ENCODE data around the gene TAF11L7. TPM values are rescaled to one million over a fixed set of nuclear protein-coding genes. Genes with fewer than 3 reads are reported as not detected.
"Not testable (repeated sequence)": the region's sequence is repeated elsewhere in the genome, so short reads cannot be mapped to it uniquely, and the experiment has no call there.

TAF11L7 gene
- total and polyA plus RNA-seq, 5 donors: not detected

GRCh38 chr5:17597728-17598127, 12.2 kb upstream of the TAF11L7 start, which contains the start of gene TAF11L10:
Gene TAF11L10, minus strand, starts transcription at chr5:17597828.
- no CpG with 5 or more reads among the region's 15 CpGs for WGBS
- H3K9me3 ChIP-seq (ENCODE audit: control insufficient read depth, low read length); H3K27me3 ChIP-seq (ENCODE audit: control insufficient read depth, insufficient read depth); intact Hi-C loops (cut with DNase I); ATAC-seq; H3K27ac ChIP-seq (ENCODE audit: low read length); DNase-seq; H3K4me3 ChIP-seq (ENCODE audit: low read length); H3K4me1 ChIP-seq (ENCODE audit: control insufficient read depth, insufficient read depth, low read length): not testable (repeated sequence)

- H3K9me3 ChIP-seq (ENCODE audit: control insufficient read depth, low read length); ATAC-seq; intact Hi-C loops (cut with DNase I); H3K4me3 ChIP-seq (ENCODE audit: low read length); H3K27me3 ChIP-seq (ENCODE audit: control insufficient read depth, insufficient read depth); H3K4me1 ChIP-seq (ENCODE audit: control insufficient read depth, insufficient read depth, low read length); H3K27ac ChIP-seq (ENCODE audit: low read length): not testable (repeated sequence)
- WGBS: 95% methylated on average over 10 of the region's 15 CpGs
- DNase-seq: peak in 1 of 3 donors; percentile 50
These were observed 8.7 kb upstream of the TAF11L7 start, which contains the start of gene TAF11L9 for GRCh38 chr5:17594255-17594654. Gene TAF11L9, minus strand, starts transcription at chr5:17594394.

- ATAC-seq; H3K4me1 ChIP-seq (ENCODE audit: control insufficient read depth, insufficient read depth, low read length); H3K4me3 ChIP-seq (ENCODE audit: low read length); H3K27ac ChIP-seq (ENCODE audit: low read length); intact Hi-C loops (cut with DNase I); H3K27me3 ChIP-seq (ENCODE audit: control insufficient read depth, insufficient read depth); DNase-seq; H3K9me3 ChIP-seq (ENCODE audit: control insufficient read depth, low read length): not testable (repeated sequence)
- whole genome bisulfite sequencing: no CpG with 5 or more reads among the region's 16 CpGs
These were observed 5.3 kb upstream of the TAF11L7 start, which contains the start of gene TAF11L8 for GRCh38 chr5:17590860-17591259. Gene TAF11L8, minus strand, starts transcription at chr5:17590960.

Other genes starting within 250 kb of the TAF11L7 start
- gene TAF11L2, start 87.5 kb downstream of the TAF11L7 start, total RNA-seq: not detected
- not detected for gene TAF11L2, start 87.5 kb downstream of the TAF11L7 start, polyA plus RNA-seq
- gene TAF11L3, start 67.4 kb downstream of the TAF11L7 start, total RNA-seq: not detected
- not detected for gene TAF11L3, start 67.4 kb downstream of the TAF11L7 start, polyA plus RNA-seq
- not detected for gene TAF11L4, start 64.0 kb downstream of the TAF11L7 start, total RNA-seq
- gene TAF11L4, start 64.0 kb downstream of the TAF11L7 start, polyA plus RNA-seq: not detected
- not detected for gene TAF11L5, start 60.5 kb downstream of the TAF11L7 start, total RNA-seq
- gene TAF11L5, start 60.5 kb downstream of the TAF11L7 start, polyA plus RNA-seq: not detected
- gene TAF11L6, start 57.1 kb downstream of the TAF11L7 start, total RNA-seq: not detected
- gene TAF11L6, start 57.1 kb downstream of the TAF11L7 start, polyA plus RNA-seq: not detected
- gene TAF11L8, start 5.2 kb upstream of the TAF11L7 start, total RNA-seq: not detected
- not detected for gene TAF11L8, start 5.2 kb upstream of the TAF11L7 start, polyA plus RNA-seq
- gene TAF11L9, start 8.6 kb upstream of the TAF11L7 start, total RNA-seq: not detected
- gene TAF11L9, start 8.6 kb upstream of the TAF11L7 start, polyA plus RNA-seq: not detected
- gene TAF11L10, start 12.1 kb upstream of the TAF11L7 start, total RNA-seq: not detected
- gene TAF11L10, start 12.1 kb upstream of the TAF11L7 start, polyA plus RNA-seq: not detected
- not detected for gene TAF11L11, start 18.4 kb upstream of the TAF11L7 start, total RNA-seq
- not detected for gene TAF11L11, start 18.4 kb upstream of the TAF11L7 start, polyA plus RNA-seq
- not detected for gene TAF11L12, start 24.6 kb upstream of the TAF11L7 start, total RNA-seq
- not detected for gene TAF11L12, start 24.6 kb upstream of the TAF11L7 start, polyA plus RNA-seq
- gene TAF11L13, start 46.3 kb upstream of the TAF11L7 start, total RNA-seq: not detected
- not detected for gene TAF11L13, start 46.3 kb upstream of the TAF11L7 start, polyA plus RNA-seq
- gene TAF11L14, start 48.7 kb upstream of the TAF11L7 start, total RNA-seq: not detected
- gene TAF11L14, start 48.7 kb upstream of the TAF11L7 start, polyA plus RNA-seq: not detected

Data from right cardiac atrium (tissue), 5 donors.